HEK293T (cell line): ENCODE results near the gene INO80E.
A peak's percentile ranks its signal among the peaks of the same experiment; 100 is the strongest.

ENCODE experiments used
- CTCF ChIA-PET: fragments of 350-600 bp; formaldehyde crosslinking; extraction: SDS; loops from one replicate; lab custom pipeline; 2021; ENCODE audit warnings: antibody characterized with exemption, inconsistent platforms; lab: Yijun Ruan, JAX
- POLR2A ChIA-PET: fragments of 350-600 bp; formaldehyde crosslinking; extraction: SDS; loops from one replicate; lab custom pipeline; 2020; ENCODE audit warnings: antibody characterized with exemption, inconsistent platforms; lab: Yijun Ruan, JAX
- DNase-seq: peaks from one replicate; pipeline ENCODE4 v3.0.0; 2012; ENCODE audit warnings: mixed read lengths; ENCODE audit errors: extremely low spot score
- ARNT ChIP-seq: fragments of 450-650 bp; IDR thresholded peaks from 2 replicates; pipeline ENCODE4 v1.6.1; 2017; ENCODE audit warnings: mild to moderate bottlenecking
- BHLHE40 ChIP-seq: fragments of 450-650 bp; IDR thresholded peaks from 2 replicates; pipeline ENCODE4 v1.6.1; 2016; ENCODE audit warnings: mild to moderate bottlenecking, moderate library complexity, borderline replicate concordance
- CTBP1 ChIP-seq: fragments of 450-650 bp; IDR thresholded peaks from 2 replicates; pipeline ENCODE4 v1.6.1; 2016; ENCODE audit warnings: borderline replicate concordance
- ELF4 ChIP-seq: fragments of 450-650 bp; IDR thresholded peaks from 2 replicates; pipeline ENCODE4 v1.6.1; 2017; ENCODE audit warnings: antibody characterized with exemption
- FOXA1 ChIP-seq: fragments of 450-650 bp; IDR thresholded peaks from 2 replicates; pipeline ENCODE4 v1.6.1; 2016; ENCODE audit warnings: mild to moderate bottlenecking
- FOXK2 ChIP-seq: fragments of 450-650 bp; IDR thresholded peaks from 2 replicates; pipeline ENCODE4 v1.6.1; 2016; ENCODE audit warnings: mild to moderate bottlenecking
- FOXM1 ChIP-seq: fragments of 450-650 bp; IDR thresholded peaks from 2 replicates; pipeline ENCODE4 v1.6.1; 2017; ENCODE audit warnings: mild to moderate bottlenecking, borderline replicate concordance
- HDGF ChIP-seq: fragments of 450-650 bp; IDR thresholded peaks from 2 replicates; pipeline ENCODE4 v1.6.1; 2017; ENCODE audit warnings: antibody characterized with exemption, borderline replicate concordance
- L3MBTL2 ChIP-seq: fragments of 450-650 bp; conservative IDR thresholded peaks from 2 replicates; pipeline ENCODE4 v1.6.1; 2016; ENCODE audit warnings: mild to moderate bottlenecking
- LEF1 ChIP-seq: fragments of 450-650 bp; IDR thresholded peaks from 2 replicates; pipeline ENCODE4 v1.6.1; 2017; ENCODE audit warnings: mild to moderate bottlenecking, borderline replicate concordance
- NFRKB ChIP-seq: fragments of 450-650 bp; IDR thresholded peaks from 2 replicates; pipeline ENCODE4 v1.6.1; 2016; ENCODE audit warnings: mild to moderate bottlenecking, moderate library complexity
- SP1 ChIP-seq: fragments of 450-650 bp; IDR thresholded peaks from 2 replicates; pipeline ENCODE4 v1.6.1; 2017
- SUZ12 ChIP-seq: fragments of 450-650 bp; IDR thresholded peaks from 2 replicates; pipeline ENCODE4 v1.6.1; 2016; ENCODE audit warnings: mild to moderate bottlenecking
- TARDBP ChIP-seq: fragments of 450-650 bp; IDR thresholded peaks from 2 replicates; pipeline ENCODE4 v1.6.1; 2016
- ZNF384 ChIP-seq: fragments of 450-650 bp; IDR thresholded peaks from 2 replicates; pipeline ENCODE4 v1.6.1; 2016
- TF ChIP-seq, protein P1 (sequence below): fragments of 450-650 bp; IDR thresholded peaks from 2 replicates; pipeline ENCODE4 v1.6.1; 2016

INO80E gene

DNA sequence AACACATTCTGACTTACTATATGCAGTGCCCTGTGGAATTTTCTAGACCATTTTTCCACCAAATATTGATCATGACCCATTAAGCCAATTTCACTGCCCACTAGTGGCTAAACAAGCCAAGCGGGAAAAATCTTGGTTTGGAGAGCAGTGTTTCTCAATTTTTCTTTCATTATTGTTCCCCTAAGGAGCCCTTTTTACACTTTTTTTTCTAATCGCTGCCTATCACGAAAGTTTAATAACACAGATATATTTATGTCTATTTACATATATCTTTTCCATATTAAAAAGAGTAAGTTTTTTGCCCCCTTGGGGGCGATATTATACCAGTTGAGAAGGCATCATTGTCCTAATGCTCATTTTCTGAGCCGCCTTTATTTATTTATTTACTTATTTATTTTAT, 45.8 kb downstream of the INO80E start:
- TF ChIP-seq HDGF: no peak
- no peak for TF ChIP-seq SP1
- no peak for TF ChIP-seq FOXK2
- no peak for TF ChIP-seq BHLHE40
- no peak for TF ChIP-seq ARNT
- TF ChIP-seq, protein P1, sequence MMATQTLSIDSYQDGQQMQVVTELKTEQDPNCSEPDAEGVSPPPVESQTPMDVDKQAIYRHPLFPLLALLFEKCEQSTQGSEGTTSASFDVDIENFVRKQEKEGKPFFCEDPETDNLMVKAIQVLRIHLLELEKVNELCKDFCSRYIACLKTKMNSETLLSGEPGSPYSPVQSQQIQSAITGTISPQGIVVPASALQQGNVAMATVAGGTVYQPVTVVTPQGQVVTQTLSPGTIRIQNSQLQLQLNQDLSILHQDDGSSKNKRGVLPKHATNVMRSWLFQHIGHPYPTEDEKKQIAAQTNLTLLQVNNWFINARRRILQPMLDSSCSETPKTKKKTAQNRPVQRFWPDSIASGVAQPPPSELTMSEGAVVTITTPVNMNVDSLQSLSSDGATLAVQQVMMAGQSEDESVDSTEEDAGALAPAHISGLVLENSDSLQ: no peak
- TF ChIP-seq SUZ12: no peak
- TF ChIP-seq ZNF384: peak; percentile 60; the same call in 1 of the 2 replicates
- CTCF ChIA-PET: interaction anchor here (0.6 to 2.3 kb wide), 7 partner anchors 10 to 193 kb away, joined by 3 to 10 read pairs (median 4); partner anchors contain the start of genes TBX6 and TLCD3B
- DNase-seq: no peak
- POLR2A ChIA-PET: interaction anchor here (1.2 kb wide), 3 partner anchors 24 to 142 kb away, joined by 3 to 4 read pairs (median 3); partner anchors contain the start of genes ALDOA, CORO1A and TBX6

DNA sequence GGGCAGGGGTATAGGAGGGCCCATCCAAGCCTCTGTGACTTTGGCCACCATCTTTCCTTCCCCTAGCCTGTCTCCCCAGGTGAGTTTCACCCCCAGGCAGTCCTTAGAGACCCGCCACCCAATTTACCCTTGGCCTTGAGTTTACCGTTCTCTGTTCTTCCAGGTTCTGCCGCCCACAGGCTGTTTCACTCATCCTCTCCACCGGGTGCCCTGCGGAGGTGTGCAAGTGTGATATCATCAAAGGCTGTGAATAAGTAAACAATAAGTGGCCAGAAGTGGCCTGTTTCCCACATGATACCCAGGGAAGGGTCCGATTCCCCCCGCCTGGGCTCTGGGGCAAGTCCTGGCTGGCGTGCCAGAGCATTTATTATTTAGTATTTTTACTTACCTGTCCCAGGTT, 50.1 kb downstream of the INO80E start:
- CTCF ChIA-PET: interaction anchor here (0.6 kb wide), 1 partner anchor 322 kb away, joined by 3 read pairs; no protein-coding TSS in a partner anchor

DNA sequence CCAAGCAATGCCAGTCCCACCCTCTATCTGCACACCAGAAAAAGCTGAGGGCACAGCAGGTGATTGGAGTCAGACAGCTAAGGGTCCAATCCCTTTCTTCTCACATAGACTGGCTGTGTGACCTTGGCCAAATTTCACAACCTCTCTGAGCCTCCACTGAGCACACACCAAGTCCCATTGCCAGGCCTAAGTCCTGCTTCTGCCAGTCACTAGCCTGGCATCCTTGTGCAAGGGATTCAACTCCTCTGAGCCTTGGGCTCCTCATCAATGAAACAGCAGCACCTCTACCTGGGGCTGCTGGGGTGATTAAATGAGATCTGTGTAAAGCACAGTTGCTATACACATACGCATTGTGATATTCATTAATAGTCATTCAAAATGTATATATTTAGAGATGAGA, 50.5 kb downstream of the INO80E start:
- TF ChIP-seq BHLHE40: no peak
- TF ChIP-seq FOXM1: no peak
- no peak for TF ChIP-seq ZNF384
- TF ChIP-seq FOXA1: no peak
- TF ChIP-seq SUZ12: no peak
- TF ChIP-seq, protein P1: no peak
- no peak for TF ChIP-seq ARNT
- TF ChIP-seq CTBP1: no peak
- no peak for TF ChIP-seq SP1
- TF ChIP-seq HDGF: no peak
- ChIA-PET POLR2A (no interaction called here), CTCF (interaction anchor here (0.5 to 0.6 kb wide), 3 partner anchors 46 to 322 kb away, joined by 3 read pairs; no protein-coding TSS in a partner anchor)
- no peak for DNase-seq

More for the DNA sequence above, 50.1 kb downstream of the INO80E start:
- no peak for TF ChIP-seq HDGF
- TF ChIP-seq SUZ12: no peak
- no peak for TF ChIP-seq FOXA1
- TF ChIP-seq SP1: no peak
- TF ChIP-seq ZNF384: no peak
- TF ChIP-seq L3MBTL2: no peak
- TF ChIP-seq, protein P1: no peak
- no peak for TF ChIP-seq FOXK2
- no peak for TF ChIP-seq ARNT
- TF ChIP-seq CTBP1: no peak
- TF ChIP-seq FOXM1: no peak
- no peak for DNase-seq
- POLR2A ChIA-PET: interaction anchor here (0.6 kb wide), 1 partner anchor 44 kb away, joined by 3 read pairs; no protein-coding TSS in a partner anchor

DNA sequence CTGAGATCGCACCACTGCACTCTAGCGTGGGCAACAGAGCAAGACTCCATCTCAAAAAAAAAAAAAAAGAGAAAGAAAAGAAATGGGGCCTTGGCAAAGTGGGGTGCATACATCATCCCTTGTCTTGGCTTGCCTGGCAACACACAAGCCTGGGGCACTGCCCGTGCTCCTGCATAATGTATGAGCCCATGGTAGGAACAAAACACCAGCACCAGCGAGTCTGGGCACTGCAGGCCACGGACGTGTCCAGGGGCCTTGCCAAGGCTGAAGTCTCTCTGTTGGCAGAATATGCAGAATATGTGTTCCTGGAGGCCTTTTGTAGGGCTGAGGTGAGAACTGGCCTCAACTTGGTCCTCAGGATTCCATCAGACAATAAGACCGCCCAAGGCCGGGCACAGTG, 53.8 kb downstream of the INO80E start:
- ChIA-PET POLR2A (interaction anchor here (1.0 to 1.9 kb wide), 4 partner anchors 10 to 522 kb away, joined by 3 to 12 read pairs (median 3); partner anchors contain the start of genes ALDOA and ZNF688), CTCF (interaction anchor here (0.6 kb wide), 1 partner anchor 61 kb away, joined by 3 read pairs; no protein-coding TSS in a partner anchor)
- TF ChIP-seq SP1: no peak
- no peak for TF ChIP-seq HDGF
- TF ChIP-seq CTBP1: no peak
- no peak for TF ChIP-seq L3MBTL2
- no peak for TF ChIP-seq BHLHE40
- no peak for TF ChIP-seq ARNT
- TF ChIP-seq SUZ12: no peak
- no peak for TF ChIP-seq FOXM1
- no peak for TF ChIP-seq TARDBP
- TF ChIP-seq ELF4: no peak
- no peak for TF ChIP-seq LEF1
- DNase-seq: no peak

DNA sequence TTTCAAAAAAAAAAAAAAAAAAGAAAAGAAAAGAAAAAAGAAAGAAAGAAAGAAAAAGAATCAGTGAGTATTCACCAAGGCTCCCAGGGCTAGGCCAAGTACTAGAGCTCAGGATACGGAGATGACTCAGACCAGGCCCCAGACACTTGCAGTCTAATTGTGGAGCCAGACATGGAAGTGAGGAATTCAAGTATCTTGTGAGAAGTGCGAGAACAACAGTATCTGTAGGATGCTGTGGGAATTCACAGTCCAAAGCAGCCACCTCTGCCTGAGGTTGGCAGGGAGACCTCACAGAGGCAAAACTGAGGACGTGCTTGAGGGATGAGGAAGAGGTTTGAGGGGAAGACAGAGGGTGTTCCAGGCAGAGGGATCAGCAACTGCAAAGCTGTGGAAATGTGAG, 55.5 kb downstream of the INO80E start:
- no peak for DNase-seq
- TF ChIP-seq ZNF384 (no peak), L3MBTL2 (no peak), CTBP1 (no peak), ELF4 (no peak), SUZ12 (no peak), NFRKB (no peak), BHLHE40 (no peak), FOXM1 (no peak), TARDBP (no peak), FOXK2 (no peak)
- TF ChIP-seq, protein P1: no peak
- ChIA-PET CTCF (interaction anchor here (1.2 kb wide), 1 partner anchor 41 kb away, joined by 5 read pairs; the partner anchor contains the start of gene TBX6), POLR2A (interaction anchor here (0.5 to 2.9 kb wide), 5 partner anchors 8 to 327 kb away, joined by 4 to 12 read pairs (median 12); partner anchors contain the start of genes ALDOA, PPP4C and YPEL3)
